NCI-H460 (cell line): ENCODE results near the gene SLC25A45. TPM values are rescaled to one million over a fixed set of nuclear protein-coding genes. Genes with fewer than 3 reads are reported as not detected.

Source experiments
- DNase-seq: peaks from one replicate; pipeline ENCODE4 v3.0.0-alpha.2; 2016; ENCODE audit warnings: low read depth; ENCODE audit errors: extremely low read depth
- total RNA-seq: library from RNA; depleted of rRNA; stranded (reverse); fragments of >200 nt; shearing (Covaris generic); gene quantifications from 2 replicates; pipeline ENCODE4 v1.2.3, GENCODE V29; 2014

SLC25A45 gene
- total RNA-seq, 1 experiment from 2014 or later, result 2.0 TPM

GRCh38 chr11:65410936-65411680 lies 28.7 kb upstream of the SLC25A45 start:
- DNase-seq, result no peak

- DNase-seq, result no peak
Measured at GRCh38 chr11:65404638-65405339, 22.3 kb upstream of the SLC25A45 start.

- DNase-seq, result no peak
Measured at GRCh38 chr11:65404210-65404609, 21.8 kb upstream of the SLC25A45 start.

- DNase-seq, result no peak
Measured at GRCh38 chr11:65403607-65404121, 21.2 kb upstream of the SLC25A45 start.

- no peak for DNase-seq
Measured at GRCh38 chr11:65402790-65403189, 20.3 kb upstream of the SLC25A45 start.

- DNase-seq, result no peak
Measured at GRCh38 chr11:65401803-65402248, 19.4 kb upstream of the SLC25A45 start.

- no peak for DNase-seq
Measured at GRCh38 chr11:65401073-65401802, 18.8 kb upstream of the SLC25A45 start.

GRCh38 chr11:65400307-65401072 lies 18.0 kb upstream of the SLC25A45 start:
- no peak for DNase-seq

- no peak for DNase-seq
Measured at GRCh38 chr11:65399845-65400244, 17.4 kb upstream of the SLC25A45 start.

GRCh38 chr11:65399249-65399648 lies 16.8 kb upstream of the SLC25A45 start:
- no peak for DNase-seq

- DNase-seq, result no peak
Measured at GRCh38 chr11:65398362-65398910, 16.0 kb upstream of the SLC25A45 start.

GRCh38 chr11:65396769-65397745 lies 14.6 kb upstream of the SLC25A45 start:
- no peak for DNase-seq

GRCh38 chr11:65395961-65396530 lies 13.6 kb upstream of the SLC25A45 start:
- no peak for DNase-seq

- DNase-seq, result no peak
Measured at GRCh38 chr11:65394125-65394536, 11.7 kb upstream of the SLC25A45 start.

- DNase-seq, result no peak
Measured at GRCh38 chr11:65393513-65394079, 11.2 kb upstream of the SLC25A45 start.

GRCh38 chr11:65392899-65393298 lies 10.5 kb upstream of the SLC25A45 start:
- no peak for DNase-seq

- no peak for DNase-seq
Measured at GRCh38 chr11:65392186-65392829, 9.9 kb upstream of the SLC25A45 start.

- DNase-seq, result no peak
Measured at GRCh38 chr11:65390996-65391395, 8.6 kb upstream of the SLC25A45 start.
